Right ventricle myocardium inferior (tissue), 1 donor: Measurements from ENCODE around the gene CHCHD6. TPM values are rescaled to one million over a fixed set of nuclear protein-coding genes. Genes with fewer than 3 reads are reported as not detected.

Experiments used
- ATAC-seq: fragments of 200-7000 bp; cut with Tn5 transposase; one replicate; pipeline ENCODE4 v1.9.1; 2020; ENCODE audit warnings: mild to moderate bottlenecking, moderate library complexity
- DNase-seq: peaks from one replicate; pipeline ENCODE4 v3.0.0; 2021; ENCODE audit errors: missing footprints
- intact Hi-C: fragments of 100-400 bp; cut with DNase I; formaldehyde crosslinking; loops from one replicate; pipeline ENCODE4 v1.11.0; 2022
- total RNA-seq: library from RNA; stranded (reverse); fragmentation: NEBNext Ultra II Directional; extraction: Animal tissue kit (Norgen Biotek cat#: 25700); gene quantifications from one replicate; pipeline ENCODE4 v1.2.1, GENCODE V29; 2021
- donor health status: DM: no; HTN: yes; CAD: no; lungs with severe emphysema.

The CHCHD6 gene
- total RNA-seq, 1 donor from 2014 or later, result 11.7 TPM

- DNase-seq, result peak; percentile 88
- intact Hi-C loops, result no loop called here
- peak; percentile 66 for ATAC-seq
Measured at GRCh38 chr3:126994661-126995245, 290.7 kb downstream of the CHCHD6 start.

- ATAC-seq, result peak; percentile 2
- intact Hi-C loops, result no loop called here
- no peak for DNase-seq
Measured at GRCh38 chr3:126995254-126995780, 291.3 kb downstream of the CHCHD6 start.

- intact Hi-C loops, result no loop called here
- DNase-seq, result no peak
- ATAC-seq, result no peak
Measured at GRCh38 chr3:126995926-126996512, 292.0 kb downstream of the CHCHD6 start.

GRCh38 chr3:126996905-126997304 lies 292.9 kb downstream of the CHCHD6 start:
- intact Hi-C loops, result no loop called here
- no peak for ATAC-seq
- no peak for DNase-seq

GRCh38 chr3:126997455-126998038 lies 293.5 kb downstream of the CHCHD6 start:
- intact Hi-C loops, result no loop called here
- ATAC-seq (peak; percentile 35), DNase-seq (no peak)

- no peak for DNase-seq
- no peak for ATAC-seq
- intact Hi-C loops, result no loop called here
Measured at GRCh38 chr3:126998320-126998719, 294.3 kb downstream of the CHCHD6 start.

- DNase-seq, result no peak
- no peak for ATAC-seq
- intact Hi-C loops, result no loop called here
Measured at GRCh38 chr3:126998728-126999127, 294.7 kb downstream of the CHCHD6 start.

- ATAC-seq (no peak), DNase-seq (no peak)
- intact Hi-C loops, result no loop called here
Measured at GRCh38 chr3:126999383-126999782, 295.3 kb downstream of the CHCHD6 start.

- intact Hi-C loops, result no loop called here
- ATAC-seq (no peak), DNase-seq (no peak)
Measured at GRCh38 chr3:127000119-127000518, 296.1 kb downstream of the CHCHD6 start.

GRCh38 chr3:127000761-127001160 lies 296.7 kb downstream of the CHCHD6 start:
- intact Hi-C loops, result no loop called here
- DNase-seq (no peak), ATAC-seq (no peak)

- DNase-seq, result no peak
- no peak for ATAC-seq
- intact Hi-C loops, result no loop called here
Measured at GRCh38 chr3:127001486-127002194, 297.6 kb downstream of the CHCHD6 start.

GRCh38 chr3:127002195-127003174 lies 298.4 kb downstream of the CHCHD6 start:
- ATAC-seq, result peak; percentile 84
- peak; percentile 90 for DNase-seq
- intact Hi-C loops, result no loop called here

GRCh38 chr3:127003175-127003555 lies 299.1 kb downstream of the CHCHD6 start:
- no peak for ATAC-seq
- no peak for DNase-seq
- intact Hi-C loops, result no loop called here

- DNase-seq (no peak), ATAC-seq (no peak)
- intact Hi-C loops, result no loop called here
Measured at GRCh38 chr3:127003601-127004280, 299.7 kb downstream of the CHCHD6 start.

GRCh38 chr3:127004641-127005397 lies 300.8 kb downstream of the CHCHD6 start:
- ATAC-seq, result no peak
- intact Hi-C loops, result no loop called here
- no peak for DNase-seq

- ATAC-seq (no peak), DNase-seq (no peak)
- intact Hi-C loops, result no loop called here
Measured at GRCh38 chr3:127005864-127006500, 301.9 kb downstream of the CHCHD6 start.
